Loucy (cell line): ENCODE results near the gene TSPEAR.

Experiments
- CTCF ChIP-seq: fragments of 200-600 bp; sonication (generic); conservative IDR thresholded peaks from 2 replicates; pipeline ENCODE4 v1.5.1; 2014; ENCODE audit warnings: mild to moderate bottlenecking, antibody characterized with exemption, low read length
- EZH2phosphoT487 ChIP-seq: fragments of 200-600 bp; IDR thresholded peaks from 2 replicates; pipeline ENCODE4 v1.6.1; 2018; ENCODE audit warnings: antibody characterized with exemption, mild to moderate bottlenecking, moderate library complexity, borderline replicate concordance

GRCh38 chr21:44487831-44488230 is 223.5 kb downstream of the TSPEAR start:
- TF ChIP-seq CTCF (peak; percentile 42), EZH2phosphoT487 (no peak)
